HG03558 (cell line): ENCODE results near the gene CFAP74.

ENCODE experiments used
- ATAC-seq: cut with Tn5 transposase; IDR thresholded peaks from one replicate; pipeline ENCODE4 v1.9.1; 2021; ENCODE audit warnings: moderate number of reproducible peaks; ENCODE audit not compliant: unreplicated experiment; ENCODE audit errors: extremely low read depth

Gene CFAP74

GRCh38 chr1:1972976-1973715, 30.4 kb downstream of the CFAP74 start:
- no peak for ATAC-seq

GRCh38 chr1:1971688-1972087, 31.9 kb downstream of the CFAP74 start:
- ATAC-seq, result no peak

GRCh38 chr1:1971017-1971416, 32.6 kb downstream of the CFAP74 start:
- no peak for ATAC-seq

- ATAC-seq, result no peak
Observed at GRCh38 chr1:1969953-1970716, 33.5 kb downstream of the CFAP74 start.

GRCh38 chr1:1969505-1969900, 34.1 kb downstream of the CFAP74 start:
- no peak for ATAC-seq

GRCh38 chr1:1968767-1969504, 34.6 kb downstream of the CFAP74 start:
- ATAC-seq, result no peak

GRCh38 chr1:1967879-1968278, 35.7 kb downstream of the CFAP74 start:
- no peak for ATAC-seq

GRCh38 chr1:1967151-1967550, 36.4 kb downstream of the CFAP74 start:
- no peak for ATAC-seq

GRCh38 chr1:1966071-1966740, 37.4 kb downstream of the CFAP74 start:
- no peak for ATAC-seq

- ATAC-seq, result no peak
Observed at GRCh38 chr1:1965546-1965945, 38.0 kb downstream of the CFAP74 start.

GRCh38 chr1:1964811-1965210, 38.8 kb downstream of the CFAP74 start:
- no peak for ATAC-seq

- ATAC-seq, result no peak
Observed at GRCh38 chr1:1963570-1963969, 40.0 kb downstream of the CFAP74 start.

- ATAC-seq, result no peak
Observed at GRCh38 chr1:1962752-1963151, 40.8 kb downstream of the CFAP74 start.

- no peak for ATAC-seq
Observed at GRCh38 chr1:1960480-1961196, 42.9 kb downstream of the CFAP74 start.

- ATAC-seq, result no peak
Observed at GRCh38 chr1:1959840-1960479, 43.6 kb downstream of the CFAP74 start.

- ATAC-seq, result no peak
Observed at GRCh38 chr1:1959459-1959839, 44.1 kb downstream of the CFAP74 start.

GRCh38 chr1:1958071-1958541, 45.5 kb downstream of the CFAP74 start:
- no peak for ATAC-seq

GRCh38 chr1:1957533-1957961, 46.0 kb downstream of the CFAP74 start:
- no peak for ATAC-seq
